ENCODE measurements around the gene ERGIC1. TPM values are rescaled to one million over a fixed set of nuclear protein-coding genes. Genes with fewer than 3 reads are reported as not detected.
A peak's percentile ranks its signal among the peaks of the same experiment; 100 is the strongest.

ERGIC1 gene
- total and polyA plus RNA-seq, 10 of the 15 experiments (the other 5 are each of a cell fraction or from before 2014, with no cell fraction given), result 8.8 to 104 (median 76.3) TPM

- TF ChIP-seq MYB (IDR thresholded peaks at IDR 0.05; ENCODE audit: borderline replicate concordance, low read depth, low read length) (0 out of 2 replicates have a peak, but pooled peaks have one; percentile 11), MEF2B (IDR thresholded peaks at IDR 0.05; ENCODE audit: partially characterized antibody, poor library complexity, severe bottlenecking) (peak; percentile 11), ZBED1 (IDR thresholded peaks at IDR 0.05; ENCODE audit: borderline replicate concordance) (no peak), RUNX3 (IDR thresholded peaks at IDR 0.05; ENCODE audit: low read length) (no peak), SMARCA5 (IDR thresholded peaks at IDR 0.05) (0 out of 2 replicates have a peak, but pooled peaks have one; percentile 24), MEF2A (IDR thresholded peaks at IDR 0.05; ENCODE audit: insufficient read depth, low read depth, low read length) (no peak), SMAD1 (IDR thresholded peaks at IDR 0.05; ENCODE audit: low read depth, partially characterized antibody) (no peak), NFIC (IDR thresholded peaks at IDR 0.05; ENCODE audit: low read depth, low read length) (no peak), TCF7 (IDR thresholded peaks at IDR 0.05; ENCODE audit: borderline replicate concordance) (no peak), CBX3 (IDR thresholded peaks at IDR 0.05; ENCODE audit: borderline replicate concordance, low read depth) (no peak), SKIL (IDR thresholded peaks at IDR 0.05; ENCODE audit: low read depth, poor library complexity, severe bottlenecking) (no peak), PKNOX1 (IDR thresholded peaks at IDR 0.05) (peak; percentile 84), ZSCAN29 (IDR thresholded peaks at IDR 0.05) (no peak), ZNF274 (IDR thresholded peaks at IDR 0.05; ENCODE audit: insufficient read depth, insufficient read length) (no peak), ZNF687 (IDR thresholded peaks at IDR 0.05) (0 out of 2 replicates have a peak, but pooled peaks have one; percentile 61), SREBF1 (IDR thresholded peaks at IDR 0.05; ENCODE audit: low read length) (no peak)
- TF ChIP-seq, protein P1, sequence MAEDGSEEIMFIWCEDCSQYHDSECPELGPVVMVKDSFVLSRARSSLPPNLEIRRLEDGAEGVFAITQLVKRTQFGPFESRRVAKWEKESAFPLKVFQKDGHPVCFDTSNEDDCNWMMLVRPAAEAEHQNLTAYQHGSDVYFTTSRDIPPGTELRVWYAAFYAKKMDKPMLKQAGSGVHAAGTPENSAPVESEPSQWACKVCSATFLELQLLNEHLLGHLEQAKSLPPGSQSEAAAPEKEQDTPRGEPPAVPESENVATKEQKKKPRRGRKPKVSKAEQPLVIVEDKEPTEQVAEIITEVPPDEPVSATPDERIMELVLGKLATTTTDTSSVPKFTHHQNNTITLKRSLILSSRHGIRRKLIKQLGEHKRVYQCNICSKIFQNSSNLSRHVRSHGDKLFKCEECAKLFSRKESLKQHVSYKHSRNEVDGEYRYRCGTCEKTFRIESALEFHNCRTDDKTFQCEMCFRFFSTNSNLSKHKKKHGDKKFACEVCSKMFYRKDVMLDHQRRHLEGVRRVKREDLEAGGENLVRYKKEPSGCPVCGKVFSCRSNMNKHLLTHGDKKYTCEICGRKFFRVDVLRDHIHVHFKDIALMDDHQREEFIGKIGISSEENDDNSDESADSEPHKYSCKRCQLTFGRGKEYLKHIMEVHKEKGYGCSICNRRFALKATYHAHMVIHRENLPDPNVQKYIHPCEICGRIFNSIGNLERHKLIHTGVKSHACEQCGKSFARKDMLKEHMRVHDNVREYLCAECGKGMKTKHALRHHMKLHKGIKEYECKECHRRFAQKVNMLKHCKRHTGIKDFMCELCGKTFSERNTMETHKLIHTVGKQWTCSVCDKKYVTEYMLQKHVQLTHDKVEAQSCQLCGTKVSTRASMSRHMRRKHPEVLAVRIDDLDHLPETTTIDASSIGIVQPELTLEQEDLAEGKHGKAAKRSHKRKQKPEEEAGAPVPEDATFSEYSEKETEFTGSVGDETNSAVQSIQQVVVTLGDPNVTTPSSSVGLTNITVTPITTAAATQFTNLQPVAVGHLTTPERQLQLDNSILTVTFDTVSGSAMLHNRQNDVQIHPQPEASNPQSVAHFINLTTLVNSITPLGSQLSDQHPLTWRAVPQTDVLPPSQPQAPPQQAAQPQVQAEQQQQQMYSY (CRISPR knock-in tag; IDR thresholded peaks at IDR 0.05), result no peak
Observed at GRCh38 chr5:172983542-172984243, 149.6 kb downstream of the ERGIC1 start, which contains the start of gene ATP6V0E1 (continued).
